ENCODE results near the gene VIL1. TPM values are rescaled to one million over a fixed set of nuclear protein-coding genes. Genes with fewer than 3 reads are reported as not detected.

The VIL1 gene
- total and polyA plus RNA-seq, 2 of the 13 experiments (the other 11 are each of a cell fraction or from before 2014, with no cell fraction given): 287 to 301 TPM

- TF ChIP-seq KLF15 (CRISPR knock-in tag; IDR thresholded peaks at IDR 0.05; ENCODE audit: borderline replicate concordance) (peak; percentile 42; the same call in 1 of the 2 replicates), PAX8 (CRISPR knock-in tag; IDR thresholded peaks at IDR 0.05; ENCODE audit: borderline replicate concordance) (no peak), ZBTB40 (IDR thresholded peaks at IDR 0.05) (no peak), ZBTB40 (CRISPR knock-in tag; IDR thresholded peaks at IDR 0.05) (no peak; the same call in 1 of the 2 replicates), NR0B2 (CRISPR knock-in tag; IDR thresholded peaks at IDR 0.05) (peak; percentile 76), ATF5 (CRISPR knock-in tag; IDR thresholded peaks at IDR 0.05; ENCODE audit: low read depth) (no peak), EP300 (IDR thresholded peaks at IDR 0.05; ENCODE audit: low read depth in 2 of 2, low read length in 2 of 2) (peak; percentile 37 to 53; a peak in 2 of 4 replicates), EP300 (CRISPR knock-in tag; IDR thresholded peaks at IDR 0.05; ENCODE audit: borderline replicate concordance) (no peak), SETDB1 (CRISPR knock-in tag; IDR thresholded peaks at IDR 0.05; ENCODE audit: borderline replicate concordance) (no peak), HOXD1 (CRISPR knock-in tag; IDR thresholded peaks at IDR 0.05) (peak; percentile 70), TARDBP (CRISPR knock-in tag; IDR thresholded peaks at IDR 0.05) (peak; percentile 37; the same call in 1 of the 2 replicates), ZNF609 (CRISPR knock-in tag; IDR thresholded peaks at IDR 0.05; ENCODE audit: borderline replicate concordance) (no peak)
These were observed 12.5 kb upstream of the VIL1 start (continued) for GRCh38 chr2:218406209-218406948.

Measured in HepG2 (cell line).